ENCODE results near the gene LRCH1.

LRCH1 gene

DNA sequence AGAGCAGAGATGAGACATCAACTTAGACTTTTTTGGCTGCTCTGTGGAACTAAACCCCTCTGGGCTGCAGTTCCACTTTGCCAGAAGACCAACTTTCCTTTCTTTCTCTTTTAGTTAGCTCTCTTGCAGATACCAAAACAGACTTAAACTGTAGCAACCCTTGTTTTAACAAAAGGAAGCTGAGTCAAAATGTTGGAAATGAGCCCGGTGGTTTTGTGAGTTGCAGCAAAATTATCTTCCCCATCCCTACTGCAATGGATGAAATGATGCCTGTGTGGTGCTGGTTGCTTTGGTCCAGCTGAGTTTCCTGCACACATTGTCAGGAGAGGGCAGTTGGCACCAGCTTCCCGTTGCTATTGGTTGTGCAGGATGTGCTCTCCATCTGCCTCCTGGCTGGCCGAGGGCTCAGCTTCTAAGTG is 115.3 kb downstream of the LRCH1 start:
- DNase-seq: peak; percentile 19

DNA sequence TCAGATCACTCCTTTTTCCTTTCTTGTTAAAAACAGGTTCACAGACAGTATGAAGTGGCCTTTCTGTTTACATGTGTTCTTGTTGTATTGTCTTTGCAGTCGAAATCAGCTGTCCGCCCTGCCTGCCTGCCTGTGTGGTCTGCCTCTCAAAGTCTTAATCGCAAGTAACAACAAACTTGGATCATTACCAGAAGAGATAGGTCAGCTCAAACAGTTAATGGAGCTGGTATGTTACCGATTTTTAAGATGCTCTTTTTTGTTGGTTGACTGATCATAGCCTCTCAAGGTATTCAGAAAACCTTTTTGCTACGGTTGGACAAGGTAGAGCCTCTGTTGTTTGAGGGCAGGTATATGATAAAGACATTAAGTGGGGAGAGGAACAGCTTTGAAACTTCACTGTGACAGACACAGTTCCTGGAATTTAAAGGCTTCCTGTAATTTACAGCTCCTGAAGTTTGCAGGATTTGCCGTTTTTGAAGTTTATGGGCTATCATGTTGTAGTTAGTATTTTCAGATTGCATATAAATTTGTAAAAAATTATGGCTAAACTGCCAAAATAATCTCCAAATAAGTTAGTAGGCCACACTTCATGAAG is 116.1 kb downstream of the LRCH1 start:
- no peak for DNase-seq

DNA sequence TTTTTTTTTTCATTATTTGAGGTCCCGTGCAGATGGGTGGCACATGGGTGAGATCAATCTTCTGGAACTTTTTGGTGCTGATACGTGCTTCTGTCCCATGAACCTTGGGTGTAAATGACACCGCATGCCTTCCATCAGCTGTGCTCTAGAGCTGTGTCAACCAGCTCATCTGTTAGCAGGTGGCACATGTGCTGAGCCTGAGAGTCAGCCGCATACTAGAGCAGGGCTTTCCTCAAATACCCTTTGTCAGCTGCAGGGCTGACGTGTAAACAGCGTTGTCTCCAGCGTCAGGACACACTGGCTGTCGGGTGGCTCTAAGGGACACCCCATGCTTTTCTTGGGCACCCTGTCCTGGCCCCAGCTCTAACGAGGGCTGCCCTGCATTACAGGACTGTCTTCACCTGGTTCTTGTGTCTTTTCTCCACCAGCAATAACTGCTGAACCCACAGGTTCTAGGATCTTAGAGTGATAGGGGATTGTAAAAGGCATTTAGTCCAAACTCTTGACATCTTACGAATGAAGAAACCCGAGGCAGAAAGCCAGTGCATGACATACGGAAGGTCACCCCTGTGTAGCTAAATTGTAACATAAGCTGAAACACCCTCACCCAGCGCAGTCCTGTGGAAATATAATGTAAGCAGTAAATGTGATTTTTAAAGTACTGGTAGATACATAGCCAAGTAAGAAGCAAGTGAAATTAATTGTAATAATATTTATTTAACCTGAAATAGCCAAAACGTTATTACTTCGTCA is 119.5 kb downstream of the LRCH1 start:
- no peak for DNase-seq

DNA sequence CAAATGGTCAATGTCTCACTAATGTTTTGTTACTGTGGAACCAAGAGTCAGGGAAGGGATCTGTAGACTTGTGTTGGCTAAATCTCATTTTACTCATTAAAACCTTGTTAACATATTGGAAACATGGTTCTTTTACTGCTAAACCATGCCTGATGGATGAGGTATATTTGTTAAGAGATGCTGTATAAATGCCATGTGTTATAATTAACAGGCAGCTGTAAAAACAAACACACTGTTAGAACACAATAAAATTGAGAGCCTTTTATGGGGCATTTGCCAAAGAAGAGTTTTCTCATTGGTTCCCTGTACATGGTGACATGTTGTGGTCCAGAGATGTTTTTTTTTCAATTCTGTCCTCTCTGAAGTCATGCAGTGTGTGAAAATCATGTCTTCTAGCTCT is 122.0 kb downstream of the LRCH1 start:
- DNase-seq: no peak

DNA sequence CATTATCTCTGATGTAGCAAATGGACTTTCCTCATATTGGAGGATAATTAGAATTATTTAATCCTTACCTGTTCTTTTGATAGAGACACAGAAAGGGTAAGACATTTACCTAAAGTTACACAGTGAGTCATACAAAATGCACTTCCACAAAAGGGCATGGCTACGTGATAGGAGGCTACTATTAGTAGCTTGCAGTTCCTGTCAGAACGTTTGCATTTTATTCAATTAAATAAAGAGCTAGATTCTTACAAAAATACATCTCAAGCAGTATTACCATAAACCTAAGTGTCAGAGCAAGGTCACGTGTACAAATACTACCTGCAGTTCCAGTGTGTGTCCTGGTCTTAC is 123.4 kb downstream of the LRCH1 start:
- DNase-seq: no peak

DNA sequence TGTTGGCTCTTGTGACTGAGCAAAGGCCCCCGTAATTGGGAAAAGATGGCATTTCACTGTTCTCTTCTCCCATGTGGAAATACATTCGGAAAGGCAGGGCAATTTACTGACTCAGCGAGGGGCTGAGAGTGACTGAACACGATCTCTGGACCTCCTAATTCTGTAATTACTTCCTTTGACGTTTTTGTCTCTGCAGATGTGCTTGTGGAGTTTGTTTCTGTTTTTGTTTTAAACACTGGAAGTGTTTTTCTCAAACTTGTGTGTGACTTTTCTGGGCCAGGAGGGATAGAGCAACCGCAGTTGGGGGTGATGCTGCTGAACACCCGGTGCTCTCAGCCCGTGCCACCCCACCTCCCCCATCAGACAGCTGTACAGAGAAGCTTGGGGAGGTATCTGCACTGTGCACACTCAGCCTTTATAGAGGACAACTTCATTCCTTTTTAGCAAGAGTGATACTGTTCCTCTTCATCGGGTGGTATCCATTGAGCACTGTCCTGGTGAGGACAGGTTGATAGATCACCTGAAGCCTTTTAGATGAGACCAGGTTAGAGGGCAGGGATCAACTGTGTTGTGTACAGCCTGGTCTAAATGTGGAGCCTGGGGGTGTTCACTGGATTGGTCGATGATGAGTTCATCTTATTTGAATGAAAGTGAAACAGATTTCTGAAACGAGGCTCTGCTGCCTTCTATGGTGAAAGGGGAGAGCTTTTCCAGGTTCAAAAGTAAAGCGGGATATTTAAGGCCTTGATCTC is 126.6 kb downstream of the LRCH1 start:
- no peak for DNase-seq

DNA sequence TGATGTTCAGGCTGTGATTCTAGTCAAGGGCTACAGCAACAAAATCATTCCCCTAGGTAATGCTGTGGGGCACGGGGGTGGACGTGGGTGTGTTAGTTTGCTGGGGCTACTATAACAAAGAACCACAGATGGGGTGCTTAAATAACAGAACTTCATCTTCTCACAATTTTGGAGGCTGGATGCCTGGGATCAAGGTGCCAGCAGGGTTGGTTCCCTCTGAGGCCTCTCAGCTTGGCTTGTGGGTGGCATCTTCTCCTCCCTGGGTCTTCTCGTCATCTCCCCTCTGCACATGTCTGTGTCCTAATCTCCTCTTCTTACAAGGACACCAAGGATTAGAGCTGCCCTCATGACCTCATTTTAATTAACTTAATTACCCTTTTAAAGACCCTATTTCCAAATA is 129.0 kb downstream of the LRCH1 start:
- DNase-seq: no peak

DNA sequence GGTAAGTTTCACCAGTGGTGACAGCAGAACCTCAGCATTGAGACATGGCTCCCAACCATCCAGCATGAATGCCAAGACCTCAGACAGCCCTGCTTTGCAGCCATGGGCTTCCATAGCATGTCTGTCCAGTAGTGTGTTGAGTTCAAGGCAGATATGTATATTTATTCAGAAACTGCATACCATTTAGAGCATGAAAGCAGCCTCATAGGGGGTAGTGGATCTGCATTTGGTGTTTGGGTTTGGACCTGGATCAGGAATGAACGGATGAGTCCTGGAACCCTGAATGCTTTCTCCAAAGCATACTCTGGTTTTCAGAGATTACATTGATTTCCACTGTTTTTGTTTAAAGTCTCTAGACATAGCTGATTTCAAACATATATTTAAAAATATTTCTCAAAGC is 129.7 kb downstream of the LRCH1 start:
- DNase-seq: no peak

DNA sequence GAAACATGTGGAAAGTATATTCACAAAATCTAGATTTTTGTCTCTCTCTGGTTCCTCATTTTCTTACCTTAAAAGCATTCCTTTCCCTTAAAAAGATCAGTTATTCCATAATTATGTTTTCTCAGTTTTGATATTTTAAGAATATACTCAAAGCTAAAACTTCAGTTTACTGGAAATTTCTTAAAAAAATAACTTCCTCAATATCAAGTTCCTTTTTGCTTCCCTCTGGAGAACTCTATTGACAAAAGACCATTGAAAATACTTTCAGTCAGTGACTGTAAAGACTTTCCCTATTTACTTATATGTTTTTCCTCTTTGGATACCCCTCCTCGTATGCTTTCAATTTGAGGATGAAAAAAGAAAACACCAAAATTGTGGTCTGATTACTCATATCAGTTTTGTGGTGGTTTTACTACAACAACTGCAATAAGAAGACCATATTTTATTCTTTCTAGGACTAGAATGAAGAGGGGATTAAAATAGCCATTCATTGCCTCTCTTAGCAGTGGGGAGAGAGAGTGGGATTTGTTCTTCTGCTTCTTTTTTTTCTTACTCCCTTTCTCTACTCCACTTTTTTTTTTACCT is 130.8 kb downstream of the LRCH1 start:
- DNase-seq: no peak

DNA sequence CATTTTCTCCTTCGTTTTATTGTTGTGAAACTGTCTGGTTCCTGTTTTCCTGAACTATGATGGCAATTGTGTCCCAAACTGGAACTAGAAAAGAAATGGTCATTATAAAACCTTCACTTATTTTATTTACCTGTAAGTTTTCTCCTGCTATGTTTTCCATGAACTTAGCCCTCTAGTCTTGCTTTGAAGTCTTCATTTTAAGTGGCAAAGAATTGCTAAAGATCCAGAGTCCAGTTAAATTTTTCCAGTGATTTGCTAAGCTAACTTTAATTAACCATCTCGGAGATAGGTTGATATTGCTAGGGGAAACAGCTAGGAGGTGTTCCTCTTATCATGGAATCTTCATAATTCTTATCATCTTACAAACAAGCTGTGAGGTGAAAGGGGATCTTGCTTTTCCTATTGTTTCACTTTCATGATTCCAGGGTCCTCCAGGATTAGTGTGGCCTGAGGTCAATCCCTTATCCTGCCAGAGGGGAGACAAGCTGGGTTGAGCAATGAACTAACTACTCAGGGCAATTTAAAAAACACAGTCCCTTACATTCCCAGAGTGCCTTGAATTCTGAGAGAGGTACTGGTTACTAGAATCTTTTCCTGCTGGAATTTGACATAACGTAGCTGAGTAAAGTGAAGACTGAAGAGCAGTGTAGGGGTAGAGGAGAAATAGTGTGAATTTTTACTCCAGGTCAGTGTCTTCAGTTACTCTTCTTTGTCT is 131.5 kb downstream of the LRCH1 start:
- DNase-seq: no peak

DNA sequence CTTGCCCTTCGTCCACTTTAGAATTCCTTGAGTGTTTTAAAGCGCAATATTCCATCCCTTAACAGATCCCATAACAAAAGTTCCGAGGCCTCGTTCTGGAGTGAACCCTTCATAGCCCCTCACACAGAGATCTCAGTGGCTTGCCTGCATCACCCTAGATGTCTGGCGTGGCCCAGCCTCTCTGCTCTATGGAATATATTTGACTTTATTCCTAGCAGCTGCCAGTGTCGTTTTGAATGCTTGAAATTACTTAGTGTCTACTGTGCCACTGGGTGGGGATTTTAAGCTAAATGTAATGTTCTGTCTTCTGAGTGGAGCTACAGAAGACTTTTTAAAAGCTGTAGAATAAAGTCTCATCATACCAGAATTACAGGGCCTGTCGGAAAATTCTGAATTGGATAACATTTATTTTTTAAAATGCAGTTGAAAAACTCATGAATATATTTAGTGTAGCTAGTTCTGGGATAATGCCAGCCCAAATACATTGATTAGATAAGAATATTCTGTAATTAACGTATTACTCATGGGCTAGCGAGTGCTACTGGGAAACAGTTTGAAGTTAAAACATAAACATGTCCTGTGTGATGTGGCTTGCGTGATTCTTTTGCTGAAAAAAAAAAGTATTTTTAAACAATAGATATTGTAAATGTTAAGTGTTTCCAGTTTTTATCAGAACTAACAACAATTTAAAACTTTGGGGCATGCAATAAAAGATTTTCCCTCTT is 132.2 kb downstream of the LRCH1 start:
- DNase-seq: no peak

DNA sequence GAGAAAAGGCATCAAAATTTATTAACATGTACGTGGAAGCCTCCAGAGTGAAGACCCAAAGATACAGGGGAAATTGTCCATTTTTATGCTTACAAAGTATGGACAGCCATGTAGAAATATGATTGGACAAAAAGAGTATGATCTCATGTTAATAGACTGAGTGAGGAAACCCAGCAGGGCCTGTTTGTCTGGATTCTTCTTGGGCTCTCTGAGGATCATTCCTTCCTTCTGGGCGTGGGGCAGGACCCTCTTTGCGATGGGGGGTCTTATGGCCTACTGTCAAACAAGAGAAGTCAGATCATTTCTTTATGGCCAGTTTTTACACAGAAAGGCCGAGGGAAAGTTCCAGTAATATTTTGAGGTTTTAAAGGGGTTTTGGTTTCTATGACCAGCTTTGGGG is 133.2 kb downstream of the LRCH1 start:
- no peak for DNase-seq

DNA sequence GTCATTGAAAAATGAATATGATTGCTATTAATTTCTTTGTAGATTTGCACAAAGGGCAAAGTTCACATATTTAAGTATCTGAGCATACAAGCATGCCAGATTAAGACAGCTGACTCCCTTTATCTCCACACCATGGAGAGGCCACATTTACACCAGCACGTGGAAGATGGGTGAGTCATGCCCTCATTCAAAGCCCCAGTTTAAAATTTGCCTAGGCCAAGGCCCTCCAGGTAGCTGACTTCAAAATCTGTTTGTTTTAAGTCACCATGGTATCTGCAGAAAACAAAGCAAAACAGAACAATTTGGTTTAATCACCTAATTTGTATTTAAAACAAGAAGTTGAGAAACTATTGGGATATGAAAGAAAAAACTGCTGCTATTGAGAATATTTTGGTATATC is 134.8 kb downstream of the LRCH1 start:
- no peak for DNase-seq

DNA sequence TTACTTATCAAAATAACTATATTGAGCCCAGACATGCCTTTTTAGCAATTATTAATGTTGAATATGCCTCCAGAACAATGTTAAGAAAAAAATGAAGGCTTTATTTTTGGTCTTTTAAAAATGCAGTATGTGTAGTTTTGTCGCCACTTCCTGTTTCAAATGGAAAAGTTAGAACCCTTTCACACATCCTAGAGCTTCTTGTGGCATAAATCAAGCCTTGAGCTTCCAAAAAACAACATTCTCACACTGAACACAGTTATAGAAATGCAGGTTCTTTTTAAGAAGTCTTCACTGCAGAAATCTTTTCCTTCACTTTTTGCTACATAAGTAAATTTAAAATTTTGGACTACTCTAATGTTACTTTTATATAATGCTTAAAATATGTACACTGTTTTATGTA is 135.3 kb downstream of the LRCH1 start:
- no peak for DNase-seq

DNA sequence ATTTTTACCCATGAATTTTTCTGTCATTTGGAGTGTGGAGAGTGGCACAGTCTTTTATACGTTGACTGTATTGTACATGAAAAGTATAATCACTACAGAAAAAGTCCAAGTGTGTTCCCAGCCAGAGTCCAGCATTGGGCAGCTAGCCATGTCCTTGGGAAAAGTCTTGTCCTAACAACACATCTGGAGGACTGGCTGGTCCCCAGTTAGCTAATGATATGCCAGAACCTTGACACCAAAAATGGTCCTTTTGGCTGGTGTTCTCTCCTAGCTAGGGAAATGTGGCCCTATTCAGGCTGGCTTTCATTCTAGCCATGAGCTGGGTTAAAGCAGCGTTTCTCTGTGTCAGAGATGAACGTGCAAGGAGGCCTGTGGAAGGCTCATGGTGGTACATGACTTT is 145.0 kb downstream of the LRCH1 start:
- no peak for DNase-seq

DNA sequence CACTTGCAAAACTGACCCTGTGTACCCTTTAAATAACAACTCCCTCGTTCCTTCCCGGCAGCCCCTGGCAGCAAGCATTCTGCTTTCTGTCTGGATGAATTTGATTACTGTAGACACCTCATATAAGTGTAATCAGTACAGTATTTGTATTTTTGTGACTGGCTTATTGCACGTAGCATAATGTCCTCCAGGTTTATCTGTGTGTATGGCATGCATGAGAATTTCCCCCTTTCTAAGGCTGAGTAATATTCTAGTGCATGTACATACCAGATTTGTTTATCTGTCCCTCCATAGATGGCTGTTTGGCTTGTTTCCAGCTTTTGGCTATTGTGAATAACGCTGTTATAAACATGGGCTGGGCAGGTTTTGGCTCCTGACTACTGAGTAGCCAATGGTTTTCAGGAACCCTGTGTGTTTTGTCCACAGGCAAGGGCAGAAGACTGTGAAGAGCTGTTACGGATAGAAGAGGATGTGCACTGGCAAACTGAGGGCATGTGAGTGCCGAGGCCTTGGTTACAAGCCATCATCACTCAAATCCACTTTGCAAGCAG is 146.0 kb downstream of the LRCH1 start:
- DNase-seq: no peak

DNA sequence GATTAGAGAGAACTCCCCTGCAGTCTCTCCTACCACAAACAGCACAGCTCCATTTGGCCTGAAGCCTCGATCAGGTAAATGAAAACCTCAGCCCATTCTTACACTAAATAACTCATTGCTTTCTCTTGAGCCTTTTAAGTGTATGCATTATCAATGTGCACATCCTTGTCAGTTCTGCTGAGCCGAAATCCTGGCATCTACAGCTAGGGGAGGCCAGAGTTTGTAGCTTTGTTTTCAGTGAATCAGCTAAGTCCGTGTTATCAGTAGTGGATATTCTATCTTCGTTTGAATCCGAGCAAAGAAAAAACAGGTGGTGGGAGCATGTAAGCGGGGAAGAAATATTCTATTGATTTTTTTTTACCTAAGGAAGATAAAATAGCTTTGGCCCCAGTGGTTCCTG is 159.6 kb downstream of the LRCH1 start:
- no peak for DNase-seq

DNA sequence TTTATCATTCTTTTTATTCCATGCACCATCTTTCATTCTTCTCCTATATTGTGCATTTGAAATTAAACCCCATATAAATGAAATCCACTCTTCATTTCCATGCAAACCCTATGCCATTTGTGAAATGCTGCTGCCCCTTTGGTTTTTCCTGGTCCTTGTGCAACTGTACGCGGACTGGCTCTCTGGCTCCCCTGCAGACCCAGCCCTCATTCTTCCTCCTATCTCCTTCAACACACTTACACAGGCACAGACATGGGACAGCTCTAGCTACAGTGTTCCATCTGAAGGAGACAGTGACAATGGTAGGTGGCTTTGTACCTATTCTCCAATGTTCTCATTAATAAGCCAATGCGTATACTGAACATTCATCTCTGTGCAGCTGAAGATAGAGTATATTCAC is 162.4 kb downstream of the LRCH1 start:
- DNase-seq: no peak

DNA sequence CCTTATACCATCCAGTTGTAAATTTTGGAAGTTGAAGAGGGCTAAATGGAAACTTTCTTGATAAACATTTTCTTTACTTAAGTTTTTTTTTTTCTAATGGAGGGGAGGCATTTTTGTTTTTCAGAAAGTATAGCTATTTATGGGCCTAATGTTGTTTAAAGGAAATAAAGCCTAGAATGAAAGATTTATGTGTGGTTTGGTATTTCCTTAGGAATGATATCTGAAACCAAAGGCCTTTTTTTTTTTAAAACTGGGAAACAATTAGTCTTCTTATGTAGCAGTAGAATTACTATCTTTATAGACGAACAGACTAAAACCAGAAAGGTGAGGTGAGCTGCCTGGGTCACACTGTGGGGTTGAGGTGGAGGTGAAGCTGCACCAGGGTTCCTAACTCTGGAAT is 163.9 kb downstream of the LRCH1 start:
- DNase-seq: no peak

DNA sequence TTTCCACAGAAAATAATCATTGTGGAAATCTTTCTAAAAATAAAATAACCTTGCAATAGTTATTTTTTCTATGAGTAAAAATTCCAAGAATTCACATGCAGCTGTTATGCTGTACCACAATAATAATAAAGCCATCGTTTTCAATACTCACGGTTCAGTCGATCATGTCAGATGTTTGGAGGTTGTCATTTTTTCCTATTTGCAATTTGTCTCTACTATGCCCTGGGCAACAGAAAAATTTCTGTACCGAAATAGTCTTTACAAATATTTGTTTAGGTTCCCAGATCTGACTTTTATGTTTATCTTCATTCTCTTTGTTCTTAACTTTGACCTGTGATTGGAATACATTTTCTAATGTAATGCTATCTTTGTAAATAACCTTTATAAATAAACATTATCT is 164.3 kb downstream of the LRCH1 start:
- no peak for DNase-seq

DNA sequence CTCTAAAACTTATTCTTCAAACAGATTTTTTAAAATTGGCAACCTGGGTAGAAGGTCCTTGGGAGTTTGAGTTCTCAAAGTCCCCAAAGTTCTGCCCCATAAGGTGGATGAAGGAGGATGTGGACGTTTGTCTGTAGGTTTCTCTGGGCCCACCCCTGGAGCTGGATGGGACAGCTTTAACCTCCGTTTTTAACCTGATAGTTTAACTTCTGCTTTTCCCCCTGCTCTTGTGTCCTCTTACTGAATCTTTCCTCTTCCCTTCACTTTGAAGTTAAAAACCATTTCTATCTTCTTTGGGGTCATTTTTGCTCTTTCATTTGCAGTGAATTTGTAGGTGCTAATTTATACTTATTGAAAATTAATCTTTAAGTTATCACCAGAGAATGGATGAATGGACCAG is 164.9 kb downstream of the LRCH1 start:
- no peak for DNase-seq

DNA sequence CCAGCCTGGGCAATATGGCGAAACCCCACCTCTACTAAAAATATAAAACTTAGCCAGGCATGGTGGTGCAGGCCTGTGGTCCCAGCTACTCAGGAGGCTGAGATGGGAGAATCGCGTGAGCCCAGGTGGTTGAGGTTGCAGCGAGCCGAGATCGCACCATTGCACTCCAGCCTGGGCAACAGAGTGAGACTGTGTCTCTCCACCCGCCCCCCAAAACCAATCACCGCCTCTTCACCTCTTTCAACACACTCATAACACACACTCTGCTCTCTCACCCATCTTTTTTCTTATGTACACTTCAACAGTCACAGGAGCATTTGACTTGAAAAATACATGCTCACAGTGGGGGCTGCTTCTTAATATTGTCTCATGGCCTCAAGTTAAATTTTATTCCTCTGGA is 167.2 kb downstream of the LRCH1 start:
- DNase-seq: no peak

All from NCI-H446 treated with DMSO at 0.1 percent for 48 hours (cell line).